HUES64 (cell line): Measurements from ENCODE around the gene MCIDAS.
A peak's percentile ranks its signal among the peaks of the same experiment; 100 is the strongest.

ENCODE experiments used
- H3K27ac ChIP-seq: 2 replicates; pipeline ENCODE4 v1.7.0; 2013; ENCODE audit warnings: low read depth, low read length, inconsistent platforms
- H3K27me3 ChIP-seq: 2 replicates; pipeline ENCODE4 v1.6.1; 2013; ENCODE audit warnings: mild to moderate bottlenecking, low read length; ENCODE audit not compliant: insufficient read depth
- H3K36me3 ChIP-seq: 2 replicates; pipeline ENCODE4 v1.6.1; 2013; ENCODE audit warnings: mild to moderate bottlenecking, low read length; ENCODE audit not compliant: insufficient read depth
- H3K4me1 ChIP-seq: 2 replicates; pipeline ENCODE4 v1.6.1; 2013; ENCODE audit warnings: mild to moderate bottlenecking, low read length, moderate library complexity; ENCODE audit not compliant: insufficient read depth
- H3K4me3 ChIP-seq: 2 replicates; pipeline ENCODE4 v1.5.1; 2013; ENCODE audit warnings: mild to moderate bottlenecking, low read length, moderate library complexity
- H3K9ac ChIP-seq: 2 replicates; pipeline ENCODE4 v1.6.1; 2013; ENCODE audit warnings: mild to moderate bottlenecking, low read depth, low read length
- H3K9me3 ChIP-seq: 2 replicates; pipeline ENCODE4 v1.6.1; 2013; ENCODE audit warnings: low read depth, low read length; ENCODE audit not compliant: insufficient read depth
- WGBS: fragments of 150-250, 120-280 bp; methylation state at CpG from one replicate; pipeline ENCODE4 v1.1.7; 2013; ENCODE audit warnings: missing lambda C conversion rate; 5-methylcytosine and 5-hydroxymethylcytosine counted together

The MCIDAS gene

GRCh38 chr5:55220433-55221185 lies 6.5 kb downstream of the MCIDAS start:
- Histone ChIP-seq H3K4me1 (peaks cover 33% of the 10 kb centered on the region), H3K27me3 (peaks cover 87% of the 10 kb centered on the region), H3K4me3 (peak overlapping the region; percentile 50), H3K27ac (no peak overlapping the region), H3K9ac (no peak overlapping the region), H3K36me3 (no peaks in the 10 kb centered on the region), H3K9me3 (no peaks in the 10 kb centered on the region)
- WGBS: under 1% methylated on average over 62 of the region's 62 CpGs

- Histone ChIP-seq H3K27me3 (peaks cover 79% of the 10 kb centered on the region), H3K4me3 (peak overlapping the region; percentile 50), H3K9ac (no peak overlapping the region), H3K36me3 (no peaks in the 10 kb centered on the region), H3K27ac (no peak overlapping the region), H3K9me3 (no peaks in the 10 kb centered on the region), H3K4me1 (peaks cover 33% of the 10 kb centered on the region)
- 84% methylated on average over 3 of the region's 3 CpGs for WGBS
Measured at GRCh38 chr5:55219770-55220169, 7.3 kb downstream of the MCIDAS start.

GRCh38 chr5:55218967-55219366 lies 8.1 kb downstream of the MCIDAS start:
- Histone ChIP-seq H3K4me3 (no peak overlapping the region), H3K4me1 (peaks cover 33% of the 10 kb centered on the region), H3K9ac (no peak overlapping the region), H3K36me3 (no peaks in the 10 kb centered on the region), H3K27ac (no peak overlapping the region), H3K9me3 (no peaks in the 10 kb centered on the region), H3K27me3 (peaks cover 71% of the 10 kb centered on the region)
- 53% methylated on average over 3 of the region's 4 CpGs for WGBS

- no peak overlapping the region for H3K9ac ChIP-seq
- peaks cover 9% of the 10 kb centered on the region; the same call in 1 of the 2 replicates for H3K27me3 ChIP-seq
- H3K4me3 ChIP-seq: no peak overlapping the region
- no peak overlapping the region for H3K27ac ChIP-seq
- no peaks in the 10 kb centered on the region for H3K36me3 ChIP-seq
- H3K4me1 ChIP-seq: no peaks in the 10 kb centered on the region
- H3K9me3 ChIP-seq: no peaks in the 10 kb centered on the region
- WGBS: 93% methylated on average over 1 of the region's 2 CpGs
Measured at GRCh38 chr5:55211184-55211874, 15.8 kb downstream of the MCIDAS start.

- no peak overlapping the region for H3K4me3 ChIP-seq
- 96% methylated on average over 2 of the region's 2 CpGs for WGBS
- H3K27me3 ChIP-seq: peaks cover 12% of the 10 kb centered on the region; the same call in 1 of the 2 replicates
- H3K27ac ChIP-seq: no peak overlapping the region
- no peaks in the 10 kb centered on the region for H3K4me1 ChIP-seq
- no peaks in the 10 kb centered on the region for H3K36me3 ChIP-seq
- no peak overlapping the region for H3K9ac ChIP-seq
- H3K9me3 ChIP-seq: no peaks in the 10 kb centered on the region
Measured at GRCh38 chr5:55205001-55205400, 22.1 kb downstream of the MCIDAS start.

- 94% methylated on average over 2 of the region's 2 CpGs for WGBS
- Histone ChIP-seq H3K36me3 (no peaks in the 10 kb centered on the region), H3K9ac (no peak overlapping the region), H3K27ac (no peak overlapping the region), H3K9me3 (no peaks in the 10 kb centered on the region), H3K4me1 (no peaks in the 10 kb centered on the region), H3K27me3 (peaks cover 37% of the 10 kb centered on the region), H3K4me3 (no peak overlapping the region)
Measured at GRCh38 chr5:55191165-55191564, 36.0 kb downstream of the MCIDAS start.

GRCh38 chr5:55188656-55189540 lies 38.2 kb downstream of the MCIDAS start:
- Histone ChIP-seq H3K9me3 (no peaks in the 10 kb centered on the region), H3K4me1 (no peaks in the 10 kb centered on the region), H3K4me3 (no peak overlapping the region), H3K36me3 (no peaks in the 10 kb centered on the region), H3K9ac (no peak overlapping the region), H3K27ac (no peak overlapping the region), H3K27me3 (peaks cover 44% of the 10 kb centered on the region)
- 85% methylated on average over 4 of the region's 6 CpGs for WGBS

GRCh38 chr5:55187370-55187769 lies 39.7 kb downstream of the MCIDAS start:
- Histone ChIP-seq H3K4me3 (no peak overlapping the region), H3K4me1 (no peaks in the 10 kb centered on the region), H3K36me3 (no peaks in the 10 kb centered on the region), H3K27me3 (peaks cover 40% of the 10 kb centered on the region), H3K9me3 (no peaks in the 10 kb centered on the region), H3K9ac (no peak overlapping the region), H3K27ac (no peak overlapping the region)
- 47% methylated on average over 4 of the region's 4 CpGs for WGBS

- 50% methylated on average over 1 of the region's 1 CpG for WGBS
- 0 out of 2 replicates have a peak, but pooled peaks cover 3% of the 10 kb centered on the region for H3K4me1 ChIP-seq
- H3K27me3 ChIP-seq: peaks cover 91% of the 10 kb centered on the region
- H3K9ac ChIP-seq: no peak overlapping the region
- no peaks in the 10 kb centered on the region for H3K9me3 ChIP-seq
- no peak overlapping the region for H3K4me3 ChIP-seq
- H3K27ac ChIP-seq: no peak overlapping the region
- H3K36me3 ChIP-seq: no peaks in the 10 kb centered on the region
Measured at GRCh38 chr5:55180016-55180415, 47.1 kb downstream of the MCIDAS start.

GRCh38 chr5:55177078-55177477 lies 50.0 kb downstream of the MCIDAS start:
- Histone ChIP-seq H3K27ac (no peak overlapping the region), H3K9ac (no peak overlapping the region), H3K4me1 (0 out of 2 replicates have a peak, but pooled peaks cover 3% of the 10 kb centered on the region), H3K4me3 (peak overlapping the region; percentile 46), H3K27me3 (peaks cover 98% of the 10 kb centered on the region), H3K36me3 (no peaks in the 10 kb centered on the region), H3K9me3 (no peaks in the 10 kb centered on the region)
- 10% methylated on average over 2 of the region's 2 CpGs for WGBS
